GM12878 (cell line): ENCODE data around the gene PCIF1. TPM values are rescaled to one million over a fixed set of nuclear protein-coding genes. Genes with fewer than 3 reads are reported as not detected.
A peak's percentile ranks its signal among the peaks of the same experiment; 100 is the strongest.

Experiments used
- ATAC-seq: fragments of 200-7000 bp; cut with Tn5 transposase; 3 replicates; pipeline ENCODE4 v1.9.1; 2020; ENCODE audit warnings: mild to moderate bottlenecking, moderate library complexity
- BruUV-seq: library from RNA; stranded (reverse); fragments of 400-500 nt; replicated peaks from 2 replicates; lab custom pipeline; 2021; lab: Mats Ljungman, UMichigan
- CTCF ChIA-PET: fragments of 300-600 bp; sonication (Branson Sonifier 250); formaldehyde crosslinking; extraction: SDS; loops from one replicate; lab custom pipeline; 2021; ENCODE audit warnings: inconsistent platforms; lab: Yijun Ruan, JAX
- POLR2A ChIA-PET: fragments of 350-600 bp; formaldehyde crosslinking; extraction: SDS; loops from one replicate; lab custom pipeline; 2021; ENCODE audit warnings: inconsistent platforms; lab: Charles Lee
- RAD21 ChIA-PET: fragments of 300-600 bp; sonication (Branson Sonifier 250); formaldehyde crosslinking; loops from one replicate; lab custom pipeline; 2023; ENCODE audit warnings: antibody characterized with exemption; ENCODE audit not compliant: unreplicated experiment; lab: Charles Lee
- SMC1A ChIA-PET: fragments of 300-600 bp; sonication (Branson Sonifier 250); formaldehyde crosslinking; loops from one replicate; lab custom pipeline; 2023; ENCODE audit not compliant: unreplicated experiment, uncharacterized antibody; lab: Charles Lee
- DNase-seq: peaks from one replicate; pipeline ENCODE4 v3.0.0-alpha.2; 2011; ENCODE audit warnings: low read depth, low spot score
- FAIRE-seq: peaks from 3 replicates; lab custom pipeline; 2011; peaks lifted over from hg19 to GRCh38; lab: Jason Lieb, UNC
- H2AFZ ChIP-seq: 2 replicates; pipeline ENCODE4 v1.6.0; 2011; ENCODE audit warnings: low read depth, low read length, control low read depth; ENCODE audit not compliant: control insufficient read depth
- H3K27ac ChIP-seq: 2 replicates; pipeline ENCODE4 v1.5.1; 2011; ENCODE audit warnings: control low read depth; ENCODE audit not compliant: control insufficient read depth, insufficient read depth
- H3K27me3 ChIP-seq, 2 experiments: replicated peaks in 1 of 2; 2 replicates each; pipeline versions ENCODE4 v1.6.0 to v1.6.1; 2011; ENCODE audit warnings: low read length in 1 of 2; ENCODE audit not compliant: control insufficient read depth in 2 of 2, insufficient read depth in 2 of 2
- H3K36me3 ChIP-seq, 2 experiments: 2 replicates each; pipeline ENCODE4 v1.5.1; 2011; ENCODE audit warnings: low read length in 1 of 2; ENCODE audit not compliant: control insufficient read depth in 2 of 2, insufficient read depth in 2 of 2
- H3K4me1 ChIP-seq: 2 replicates; pipeline ENCODE4 v1.6.1; 2011; ENCODE audit warnings: mild to moderate bottlenecking, low read length, moderate library complexity, mixed read lengths; ENCODE audit not compliant: control insufficient read depth, insufficient read depth
- H3K4me2 ChIP-seq: 2 replicates; pipeline ENCODE4 v1.6.0; 2011; ENCODE audit warnings: control low read depth; ENCODE audit not compliant: control insufficient read depth, insufficient read depth
- H3K4me3 ChIP-seq: fragments of 200-600 bp; sonication (generic); 2 replicates; pipeline ENCODE4 v1.5.1; 2016
- H3K79me2 ChIP-seq: 2 replicates; pipeline ENCODE4 v1.6.0; 2011; ENCODE audit warnings: low read length; ENCODE audit not compliant: control insufficient read depth, insufficient read depth
- H3K9ac ChIP-seq: 2 replicates; pipeline ENCODE4 v1.8.0; 2011; ENCODE audit warnings: low read length, control low read depth, mixed read lengths; ENCODE audit not compliant: control insufficient read depth, insufficient read depth
- H3K9me3 ChIP-seq: replicated peaks from 3 replicates; pipeline ENCODE4 v1.5.1; 2011; ENCODE audit warnings: mild to moderate bottlenecking, low read length; ENCODE audit not compliant: control insufficient read depth, insufficient read depth
- H4K20me1 ChIP-seq: 2 replicates; pipeline ENCODE4 v1.6.0; 2011; ENCODE audit not compliant: control insufficient read depth, insufficient read depth
- ATF7 ChIP-seq: fragments of 450-650 bp; IDR thresholded peaks from 2 replicates; pipeline ENCODE4 v1.6.1; 2016; ENCODE audit warnings: low read depth, mild to moderate bottlenecking
- EZH2 ChIP-seq: IDR thresholded peaks from 2 replicates; pipeline ENCODE4 v1.6.1; 2012; ENCODE audit warnings: low read depth, mild to moderate bottlenecking, control low read depth, inconsistent platforms, low read length, borderline replicate concordance; ENCODE audit not compliant: control insufficient read depth
- HDAC2 ChIP-seq: fragments of 200-600 bp; sonication (generic); IDR thresholded peaks from 2 replicates; pipeline ENCODE4 v1.6.1; 2017
- IRF4 ChIP-seq: IDR thresholded peaks from 2 replicates; pipeline ENCODE4 v1.6.1; 2011; ENCODE audit warnings: low read depth, low read length
- JUND ChIP-seq: IDR thresholded peaks from 2 replicates; pipeline ENCODE4 v1.6.1; 2012; ENCODE audit warnings: low read depth, mild to moderate bottlenecking, low read length, improper control_type of control experiment, moderate library complexity
- MEF2B ChIP-seq: fragments of 450-650 bp; IDR thresholded peaks from 2 replicates; pipeline ENCODE4 v1.6.1; 2018; ENCODE audit warnings: mild to moderate bottlenecking, moderate library complexity; ENCODE audit not compliant: partially characterized antibody, poor library complexity, severe bottlenecking
- NBN ChIP-seq: fragments of 450-650 bp; IDR thresholded peaks from 2 replicates; pipeline ENCODE4 v1.6.1; 2016
- NRF1 ChIP-seq: conservative IDR thresholded peaks from 2 replicates; pipeline ENCODE4 v1.6.1; 2011; ENCODE audit warnings: mild to moderate bottlenecking, low read depth, low read length, improper control_type of control experiment
- SMC3 ChIP-seq: IDR thresholded peaks from 2 replicates; pipeline ENCODE4 v1.6.1; 2011; ENCODE audit warnings: low read length, improper control_type of control experiment, borderline replicate concordance
- TBL1XR1 ChIP-seq: IDR thresholded peaks from 2 replicates; pipeline ENCODE4 v1.6.1; 2012; ENCODE audit warnings: low read depth, low read length, improper control_type of control experiment
- WGBS: methylation state at CpG from one replicate; pipeline ENCODE4 v1.1.6; 2016; ENCODE audit warnings: low lambda C conversion rate; ENCODE audit not compliant: insufficient replicate concordance, insufficient coverage; ENCODE audit errors: missing lambda C conversion rate; 5-methylcytosine and 5-hydroxymethylcytosine counted together
- in situ Hi-C: fragments of 300-500 bp; cut with MboI; formaldehyde crosslinking; loops from 9 replicates; pipeline ENCODE4 v1.14.3; 2018; ENCODE audit warnings: mixed read lengths
- intact Hi-C: fragments of 100-400 bp; cut with micrococcal nuclease; formaldehyde crosslinking; loops from one replicate; pipeline ENCODE4 v1.14.2; 2022; ENCODE audit not compliant: unreplicated experiment
- polyA plus RNA-seq, 11 experiments: library from polyadenylated mRNA; depleted of rRNA in 4 of 11; unstranded in 6 of 11; stranded (reverse) in 5 of 11; fragments of >200 nt; fragmentation: Nextera tagmentation in 4 of 11; fragmentation: Illumina TruSeq in 1 of 11; extraction: Ambion mirVana in 4 of 11; extraction: Trizol in 1 of 11; gene quantifications; 1 replicate in 1 of 11; 2 replicates in 10 of 11; pipeline versions ENCODE4 v1.2.1 to v1.2.3, GENCODE V29; 2011 to 2016; ENCODE audit warnings: inconsistent platforms in 2 of 11, missing spikeins in 2 of 11, low read depth in 1 of 11
- total RNA-seq, 4 experiments: library from RNA; depleted of rRNA in 3 of 4; stranded (reverse); fragments of >200 nt in 3 of 4; fragmentation: Illumina TruSeq in 1 of 4; extraction: Trizol in 1 of 4; gene quantifications; 2 replicates each; pipeline versions ENCODE4 v1.2.1 to v1.2.3, GENCODE V29; 2013 to 2021
- TF ChIP-seq, protein P1 (sequence below): IDR thresholded peaks from 2 replicates; pipeline ENCODE4 v1.6.1; 2012; ENCODE audit warnings: low read length, inconsistent platforms
- TF ChIP-seq, protein P2 (sequence below): fragments of 450-650 bp; IDR thresholded peaks from 2 replicates; pipeline ENCODE4 v1.6.1; 2016; ENCODE audit warnings: mild to moderate bottlenecking
- TF ChIP-seq, protein P3 (sequence below): IDR thresholded peaks from 2 replicates; pipeline ENCODE4 v1.6.1; 2011; ENCODE audit warnings: low read depth, low read length, improper control_type of control experiment, borderline replicate concordance
- TF ChIP-seq, protein P4 (sequence below): IDR thresholded peaks from 2 replicates; pipeline ENCODE4 v1.6.1; 2012; ENCODE audit warnings: low read depth, low read length, improper control_type of control experiment
- TF ChIP-seq, protein P5 (sequence below): fragments of 150-350 bp; IDR thresholded peaks from 2 replicates; pipeline ENCODE4 v1.6.1; 2014; ENCODE audit warnings: mild to moderate bottlenecking, low read depth, low read length

PCIF1 gene
- total and polyA plus RNA-seq, 10 of the 15 experiments (the other 5 are each of a cell fraction or from before 2014, with no cell fraction given): 8.4 to 32.9 (median 17.6) TPM

DNA sequence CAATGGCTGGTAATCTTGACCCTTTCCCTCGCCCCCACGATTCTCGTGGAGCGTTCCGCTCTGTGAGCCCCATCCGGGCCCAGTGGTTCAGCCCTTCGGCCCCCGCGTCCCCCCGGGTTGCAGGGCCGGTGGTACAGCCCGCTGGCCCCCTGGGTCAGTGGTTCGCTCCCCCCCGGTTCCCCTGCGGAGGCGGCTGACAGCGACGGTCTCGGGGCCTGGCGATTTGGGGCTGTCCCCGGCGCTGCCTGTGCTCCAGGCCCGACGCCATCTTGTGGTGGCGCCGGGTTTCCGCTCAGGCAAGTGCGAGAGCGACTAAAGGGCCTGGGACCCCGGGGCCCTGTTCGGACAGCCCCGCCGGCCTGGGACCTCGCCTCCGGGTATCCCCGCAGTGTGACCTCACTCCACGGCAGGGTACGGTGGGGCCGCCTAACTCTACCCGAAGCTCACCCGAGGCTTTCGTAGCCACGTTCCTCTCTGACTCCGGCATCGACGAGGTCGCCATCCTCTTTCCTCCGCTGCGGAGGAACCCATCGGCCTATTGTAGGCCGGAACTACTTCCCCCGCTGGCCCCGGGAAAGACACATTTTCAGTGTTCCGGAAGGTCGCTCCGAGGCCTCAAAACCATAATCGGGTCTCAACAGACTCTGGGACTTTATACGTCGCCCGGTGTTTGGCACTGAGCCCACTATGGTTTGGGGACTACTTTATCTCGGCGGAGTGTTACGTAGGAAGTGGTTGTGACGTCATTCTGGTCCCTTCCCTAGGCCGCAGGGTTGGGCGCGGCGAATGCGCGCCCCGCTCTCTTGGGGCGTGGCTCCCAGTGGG lies 37.4 kb downstream of the PCIF1 start, which contains the start of gene ZNF335:
TSS of gene ZNF335 (minus strand) at position 529 of the 825 bp plus-strand sequence. CDS start 793 bp downstream, outside the sequence.
- Histone ChIP-seq H3K9me3 (no peaks in the 10 kb centered on the region; the same call in 2 of the 3 replicates), H3K4me1 (peaks cover 5% of the 10 kb centered on the region), H3K4me3 (peak within 1 kb of the TSS; percentile 81), H3K27me3 (no peaks in the 10 kb centered on the region), H3K27ac (peak within 1 kb of the TSS; percentile 97), H4K20me1 (no peaks in the 10 kb centered on the region), H3K79me2 (peaks cover 34% of the 10 kb centered on the region), H3K36me3 (peaks cover 5 to 15% of the 10 kb centered on the region in 2 experiments), H2AFZ (peak within 1 kb of the TSS; percentile 97), H3K4me2 (peak within 1 kb of the TSS; percentile 83), H3K9ac (peak within 1 kb of the TSS; percentile 92)
- CTCF ChIA-PET: interaction anchor here (1.1 to 12.1 kb wide), 16 partner anchors 11 to 201 kb away, joined by 3 to 151 read pairs (median 17); partner anchors contain the start of genes MMP9 and PCIF1
- ATAC-seq: peak; percentile 78
- peak; percentile 93 for FAIRE-seq
- BruUV-seq: no TSS peak
- RAD21 ChIA-PET: interaction anchor here (1.2 to 4.1 kb wide), 9 partner anchors 11 to 466 kb away, joined by 3 to 26 read pairs (median 8); partner anchors contain the start of gene PCIF1
- POLR2A ChIA-PET: interaction anchor here (0.6 to 3.5 kb wide), 10 partner anchors 11 to 148 kb away, joined by 3 to 50 read pairs (median 4); partner anchors contain the start of gene PCIF1
- intact Hi-C loops (loop anchor here (2.0 to 5.0 kb wide), 4 partner anchors 37 to 115 kb away; partner anchors contain the start of genes CTSA, NCOA5, NEURL2 and PCIF1), in situ Hi-C loops (no loop called here)
- peak; percentile 86 for DNase-seq
- WGBS: under 1% methylated on average over 71 of the region's 72 CpGs
- SMC1A ChIA-PET: interaction anchor here (1.0 to 4.1 kb wide), 11 partner anchors 11 to 90 kb away, joined by 3 to 34 read pairs (median 8); partner anchors contain the start of genes CTSA, NEURL2 and PCIF1
- no peak for TF ChIP-seq EZH2
- no peak for TF ChIP-seq HDAC2
- TF ChIP-seq JUND: peak; percentile 99
- TF ChIP-seq, protein P1, sequence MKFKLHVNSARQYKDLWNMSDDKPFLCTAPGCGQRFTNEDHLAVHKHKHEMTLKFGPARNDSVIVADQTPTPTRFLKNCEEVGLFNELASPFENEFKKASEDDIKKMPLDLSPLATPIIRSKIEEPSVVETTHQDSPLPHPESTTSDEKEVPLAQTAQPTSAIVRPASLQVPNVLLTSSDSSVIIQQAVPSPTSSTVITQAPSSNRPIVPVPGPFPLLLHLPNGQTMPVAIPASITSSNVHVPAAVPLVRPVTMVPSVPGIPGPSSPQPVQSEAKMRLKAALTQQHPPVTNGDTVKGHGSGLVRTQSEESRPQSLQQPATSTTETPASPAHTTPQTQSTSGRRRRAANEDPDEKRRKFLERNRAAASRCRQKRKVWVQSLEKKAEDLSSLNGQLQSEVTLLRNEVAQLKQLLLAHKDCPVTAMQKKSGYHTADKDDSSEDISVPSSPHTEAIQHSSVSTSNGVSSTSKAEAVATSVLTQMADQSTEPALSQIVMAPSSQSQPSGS: peak; percentile 100
- TF ChIP-seq, protein P2, sequence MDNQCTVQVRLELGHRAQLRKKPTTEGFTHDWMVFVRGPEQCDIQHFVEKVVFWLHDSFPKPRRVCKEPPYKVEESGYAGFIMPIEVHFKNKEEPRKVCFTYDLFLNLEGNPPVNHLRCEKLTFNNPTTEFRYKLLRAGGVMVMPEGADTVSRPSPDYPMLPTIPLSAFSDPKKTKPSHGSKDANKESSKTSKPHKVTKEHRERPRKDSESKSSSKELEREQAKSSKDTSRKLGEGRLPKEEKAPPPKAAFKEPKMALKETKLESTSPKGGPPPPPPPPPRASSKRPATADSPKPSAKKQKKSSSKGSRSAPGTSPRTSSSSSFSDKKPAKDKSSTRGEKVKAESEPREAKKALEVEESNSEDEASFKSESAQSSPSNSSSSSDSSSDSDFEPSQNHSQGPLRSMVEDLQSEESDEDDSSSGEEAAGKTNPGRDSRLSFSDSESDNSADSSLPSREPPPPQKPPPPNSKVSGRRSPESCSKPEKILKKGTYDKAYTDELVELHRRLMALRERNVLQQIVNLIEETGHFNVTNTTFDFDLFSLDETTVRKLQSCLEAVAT: peak; percentile 97
- TF ChIP-seq ATF7: peak; percentile 100
- TF ChIP-seq MEF2B: peak; percentile 83
- peak; percentile 23 for TF ChIP-seq SMC3
- peak; percentile 100 for TF ChIP-seq NBN
- TF ChIP-seq, protein P3, sequence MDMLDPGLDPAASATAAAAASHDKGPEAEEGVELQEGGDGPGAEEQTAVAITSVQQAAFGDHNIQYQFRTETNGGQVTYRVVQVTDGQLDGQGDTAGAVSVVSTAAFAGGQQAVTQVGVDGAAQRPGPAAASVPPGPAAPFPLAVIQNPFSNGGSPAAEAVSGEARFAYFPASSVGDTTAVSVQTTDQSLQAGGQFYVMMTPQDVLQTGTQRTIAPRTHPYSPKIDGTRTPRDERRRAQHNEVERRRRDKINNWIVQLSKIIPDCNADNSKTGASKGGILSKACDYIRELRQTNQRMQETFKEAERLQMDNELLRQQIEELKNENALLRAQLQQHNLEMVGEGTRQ: no peak; the same call in 1 of the 2 replicates
- 0 out of 2 replicates have a peak, but pooled peaks have one; percentile 26 for TF ChIP-seq IRF4
- TF ChIP-seq, protein P4, sequence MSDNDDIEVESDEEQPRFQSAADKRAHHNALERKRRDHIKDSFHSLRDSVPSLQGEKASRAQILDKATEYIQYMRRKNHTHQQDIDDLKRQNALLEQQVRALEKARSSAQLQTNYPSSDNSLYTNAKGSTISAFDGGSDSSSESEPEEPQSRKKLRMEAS: peak; percentile 100
- TF ChIP-seq, protein P5, sequence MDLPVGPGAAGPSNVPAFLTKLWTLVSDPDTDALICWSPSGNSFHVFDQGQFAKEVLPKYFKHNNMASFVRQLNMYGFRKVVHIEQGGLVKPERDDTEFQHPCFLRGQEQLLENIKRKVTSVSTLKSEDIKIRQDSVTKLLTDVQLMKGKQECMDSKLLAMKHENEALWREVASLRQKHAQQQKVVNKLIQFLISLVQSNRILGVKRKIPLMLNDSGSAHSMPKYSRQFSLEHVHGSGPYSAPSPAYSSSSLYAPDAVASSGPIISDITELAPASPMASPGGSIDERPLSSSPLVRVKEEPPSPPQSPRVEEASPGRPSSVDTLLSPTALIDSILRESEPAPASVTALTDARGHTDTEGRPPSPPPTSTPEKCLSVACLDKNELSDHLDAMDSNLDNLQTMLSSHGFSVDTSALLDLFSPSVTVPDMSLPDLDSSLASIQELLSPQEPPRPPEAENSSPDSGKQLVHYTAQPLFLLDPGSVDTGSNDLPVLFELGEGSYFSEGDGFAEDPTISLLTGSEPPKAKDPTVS: peak; percentile 21; the same call in 1 of the 2 replicates
- peak; percentile 27; the same call in 1 of the 2 replicates for TF ChIP-seq TBL1XR1
- TF ChIP-seq NRF1: peak; percentile 32; the same call in 1 of the 2 replicates
